ENCODE results near the gene DOCK3.

DOCK3 gene

GRCh38 chr3:50674349-50675178 is at the start of gene DOCK3:
TSS of gene DOCK3 (plus strand) at chr3:50674927. CDS start at chr3:50675264, 337 bp downstream.
- DNase-seq (ENCODE audit: low read depth in 2 of 2), result peak; percentile 24 to 43

- no peak for DNase-seq (ENCODE audit: low read depth in 2 of 2)
Measured at GRCh38 chr3:50625231-50626182, 49.2 kb upstream of the DOCK3 start.

GRCh38 chr3:50626401-50626800 is 48.3 kb upstream of the DOCK3 start:
- no peak for DNase-seq (ENCODE audit: low read depth in 2 of 2)

GRCh38 chr3:50627407-50628051 is 47.2 kb upstream of the DOCK3 start:
- DNase-seq (ENCODE audit: low read depth in 2 of 2), result no peak

- DNase-seq (ENCODE audit: low read depth in 2 of 2), result no peak
Measured at GRCh38 chr3:50628601-50629000, 46.1 kb upstream of the DOCK3 start.

- DNase-seq (ENCODE audit: low read depth in 2 of 2), result no peak
Measured at GRCh38 chr3:50630394-50630793, 44.3 kb upstream of the DOCK3 start.

- no peak for DNase-seq (ENCODE audit: low read depth in 2 of 2)
Measured at GRCh38 chr3:50630877-50631276, 43.9 kb upstream of the DOCK3 start.

GRCh38 chr3:50632450-50632849 is 42.3 kb upstream of the DOCK3 start:
- DNase-seq (ENCODE audit: low read depth in 2 of 2), result no peak

- DNase-seq (ENCODE audit: low read depth in 2 of 2), result no peak
Measured at GRCh38 chr3:50633230-50633790, 41.4 kb upstream of the DOCK3 start.

GRCh38 chr3:50635066-50635465 is 39.7 kb upstream of the DOCK3 start:
- no peak for DNase-seq (ENCODE audit: low read depth in 2 of 2)

GRCh38 chr3:50637011-50637410 is 37.7 kb upstream of the DOCK3 start:
- no peak for DNase-seq (ENCODE audit: low read depth in 2 of 2)

GRCh38 chr3:50637945-50638344 is 36.8 kb upstream of the DOCK3 start:
- no peak for DNase-seq (ENCODE audit: low read depth in 2 of 2)

- DNase-seq (ENCODE audit: low read depth in 2 of 2), result no peak
Measured at GRCh38 chr3:50639055-50639494, 35.7 kb upstream of the DOCK3 start.

GRCh38 chr3:50642382-50642781 is 32.3 kb upstream of the DOCK3 start:
- DNase-seq (ENCODE audit: low read depth in 2 of 2), result no peak

- no peak for DNase-seq (ENCODE audit: low read depth in 2 of 2)
Measured at GRCh38 chr3:50644561-50644960, 30.2 kb upstream of the DOCK3 start.

GRCh38 chr3:50645378-50645777 is 29.3 kb upstream of the DOCK3 start:
- DNase-seq (ENCODE audit: low read depth in 2 of 2), result no peak

- DNase-seq (ENCODE audit: low read depth in 2 of 2), result no peak
Measured at GRCh38 chr3:50648313-50648712, 26.4 kb upstream of the DOCK3 start.

- no peak for DNase-seq (ENCODE audit: low read depth in 2 of 2)
Measured at GRCh38 chr3:50648944-50649343, 25.8 kb upstream of the DOCK3 start.

- no peak for DNase-seq (ENCODE audit: low read depth in 2 of 2)
Measured at GRCh38 chr3:50649451-50649931, 25.2 kb upstream of the DOCK3 start.

GRCh38 chr3:50650018-50650417 is 24.7 kb upstream of the DOCK3 start:
- DNase-seq (ENCODE audit: low read depth in 2 of 2), result no peak

GRCh38 chr3:50651445-50651844 is 23.3 kb upstream of the DOCK3 start:
- no peak for DNase-seq (ENCODE audit: low read depth in 2 of 2)
